PFSK-1 (cell line): ENCODE data around the gene CAMKMT.

ENCODE experiments used
- FOXP2 ChIP-seq: optimal IDR thresholded peaks from 2 replicates; pipeline ENCODE3; 2011; ENCODE audit warnings: borderline replicate concordance, control low read depth, inconsistent platforms; ENCODE audit not compliant: insufficient read depth; ENCODE audit errors: extremely low read length, extremely low read depth
- POLR2AphosphoS5 ChIP-seq: IDR thresholded peaks from 2 replicates; pipeline ENCODE4 v1.6.1; 2012; ENCODE audit warnings: low read depth, mild to moderate bottlenecking, control low read depth, low read length, moderate library complexity
- REST ChIP-seq, 2 experiments: IDR thresholded peaks; 2 replicates each; pipeline versions ENCODE4 v1.6.1 to v1.8.0; 2011 to 2012; ENCODE audit warnings: low read depth in 2 of 2, low read length in 2 of 2, control low read depth in 1 of 2, inconsistent platforms in 1 of 2, mild to moderate bottlenecking in 1 of 2, moderate library complexity in 1 of 2; ENCODE audit not compliant: insufficient read depth in 1 of 2
- SIN3A ChIP-seq: IDR thresholded peaks from 2 replicates; pipeline ENCODE4 v1.6.1; 2012; ENCODE audit warnings: mild to moderate bottlenecking, low read length, moderate library complexity, borderline replicate concordance; ENCODE audit not compliant: insufficient read depth
- TAF1 ChIP-seq: IDR thresholded peaks from 2 replicates; pipeline ENCODE4 v1.6.1; 2012; ENCODE audit warnings: low read length, control low read depth, borderline replicate concordance; ENCODE audit not compliant: insufficient read depth

The CAMKMT gene

DNA sequence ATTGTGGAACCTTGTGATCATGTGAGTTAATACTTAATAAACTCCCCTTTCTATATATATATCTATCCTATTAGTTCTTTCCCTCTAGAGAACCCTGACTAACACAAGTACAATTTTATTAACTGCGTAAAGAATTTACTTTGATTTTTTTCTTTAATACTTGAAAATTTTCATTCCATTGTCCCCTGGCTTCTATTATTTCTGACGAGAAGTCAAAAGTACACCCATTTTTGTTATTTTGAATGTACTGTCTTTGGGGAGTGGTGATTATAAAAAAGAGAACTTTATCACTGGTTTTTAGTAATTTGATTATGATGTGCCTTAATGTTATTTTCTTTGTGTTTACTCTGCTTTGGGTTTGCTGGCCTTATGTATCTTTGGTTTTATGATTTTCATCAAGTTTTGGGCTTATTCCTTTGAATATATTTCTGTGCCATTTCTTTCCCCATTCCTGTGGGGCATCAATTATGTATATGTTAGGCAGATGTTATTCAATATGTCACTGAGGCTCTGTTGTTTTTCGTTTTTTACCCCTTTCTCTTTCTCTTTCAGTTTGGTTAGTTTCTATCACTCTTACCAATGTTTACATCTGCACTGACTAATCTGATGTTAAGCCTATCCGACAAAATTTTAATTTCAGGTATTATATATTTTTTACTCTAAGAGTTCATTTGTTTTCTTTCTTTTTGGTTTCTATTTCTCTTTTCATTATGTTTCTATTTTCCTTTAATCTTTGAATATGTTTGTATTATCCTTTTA, 271.4 kb downstream of the CAMKMT start:
- TF ChIP-seq POLR2AphosphoS5 (no peak), SIN3A (no peak), REST (IDR thresholded peaks at IDR 0.05; ENCODE audit: insufficient read depth in 1 of 2, low read depth in 2 of 2, low read length in 2 of 2) (no peak), FOXP2 (no peak), TAF1 (no peak)

GRCh38 chr2:44635725-44636124, 274.0 kb downstream of the CAMKMT start:
- TF ChIP-seq FOXP2, result no peak
- no peak for TF ChIP-seq REST (IDR thresholded peaks at IDR 0.05; ENCODE audit: insufficient read depth in 1 of 2, low read depth in 2 of 2, low read length in 2 of 2)
- TF ChIP-seq POLR2AphosphoS5, result no peak
- no peak for TF ChIP-seq TAF1
- no peak for TF ChIP-seq SIN3A

- no peak for TF ChIP-seq TAF1
- TF ChIP-seq SIN3A, result no peak
- no peak for TF ChIP-seq FOXP2
- TF ChIP-seq POLR2AphosphoS5, result no peak
- TF ChIP-seq REST (IDR thresholded peaks at IDR 0.05; ENCODE audit: insufficient read depth in 1 of 2, low read depth in 2 of 2, low read length in 2 of 2), result no peak
Measured at GRCh38 chr2:44638649-44639048, 276.9 kb downstream of the CAMKMT start.

- TF ChIP-seq REST (IDR thresholded peaks at IDR 0.05; ENCODE audit: insufficient read depth in 1 of 2, low read depth in 2 of 2, low read length in 2 of 2), result no peak
- no peak for TF ChIP-seq TAF1
- no peak for TF ChIP-seq POLR2AphosphoS5
- no peak for TF ChIP-seq FOXP2
- no peak for TF ChIP-seq SIN3A
Measured at GRCh38 chr2:44639399-44639798, 277.7 kb downstream of the CAMKMT start.
